T-cell (primary cell): ENCODE measurements around the gene PMVK. TPM values are rescaled to one million over a fixed set of nuclear protein-coding genes. Genes with fewer than 3 reads are reported as not detected.

ENCODE experiments used
- ATAC-seq, 4 experiments: fragments of 200-7000 bp in 3 of 4; fragments of 150-1000 bp in 1 of 4; cut with Tn5 transposase; replicated peaks in 1 of 4; 1 replicate in 3 of 4; 2 replicates in 1 of 4; pipeline ENCODE4 v1.10.0; 2021; ENCODE audit warnings: moderate library complexity in 3 of 4, mild to moderate bottlenecking in 2 of 4, moderate number of reproducible peaks in 1 of 4
- CTCF ChIA-PET, 2 donors: fragments of 300-600 bp; sonication (Branson Sonifier 250); formaldehyde crosslinking; loops; one replicate each; lab custom pipeline; 2022; ENCODE audit warnings: antibody characterized with exemption in 2 of 2; lab: Charles Lee
- POLR2A ChIA-PET, 2 donors: fragments of 300-600 bp; sonication (Branson Sonifier 250); formaldehyde crosslinking; loops; one replicate each; lab custom pipeline; 2022; ENCODE audit warnings: antibody characterized with exemption in 2 of 2; lab: Charles Lee
- DNase-seq, 35 experiments: peaks; one replicate each; pipeline versions ENCODE4 v3.0.0 to v3.0.0-alpha.2; 2013 to 2023
- H3K27ac ChIP-seq: one replicate; pipeline ENCODE4 v1.5.1; 2013; ENCODE audit warnings: low read length
- H3K27me3 ChIP-seq, 2 experiments: replicated peaks in 1 of 2; 1 replicate in 1 of 2; 2 replicates in 1 of 2; pipeline versions ENCODE4 v1.6.1 to v1.7.0; 2013; ENCODE audit warnings: low read length in 1 of 2, mixed read lengths in 1 of 2; ENCODE audit not compliant: control insufficient read depth in 2 of 2, insufficient read depth in 2 of 2; ENCODE audit errors: extremely low read depth in 1 of 2
- H3K36me3 ChIP-seq, 2 donors: 1 replicate in 1 of 2; 2 replicates in 1 of 2; pipeline versions ENCODE4 v1.6.1 to v1.7.0; 2013; ENCODE audit warnings: low read length in 1 of 2; ENCODE audit not compliant: control insufficient read depth in 2 of 2, insufficient read depth in 1 of 2; ENCODE audit errors: extremely low read depth in 1 of 2
- H3K4me1 ChIP-seq, 2 experiments: 1 replicate in 1 of 2; 2 replicates in 1 of 2; pipeline versions ENCODE4 v1.6.1 to v1.7.0; 2013; ENCODE audit warnings: low read length in 2 of 2, mixed read lengths in 1 of 2; ENCODE audit not compliant: insufficient read depth in 2 of 2, control insufficient read depth in 1 of 2; ENCODE audit errors: extremely low read depth in 1 of 2
- H3K4me3 ChIP-seq, 2 donors: 1 replicate in 1 of 2; 2 replicates in 1 of 2; pipeline versions ENCODE4 v1.5.1 to v1.7.0; 2013; ENCODE audit warnings: mild to moderate bottlenecking in 2 of 2, low read length in 1 of 2, moderate library complexity in 1 of 2; ENCODE audit not compliant: control insufficient read depth in 1 of 2; ENCODE audit errors: extremely low read depth in 1 of 2
- H3K9me3 ChIP-seq: 2 replicates; pipeline ENCODE4 v1.7.0; 2013
- H3K27ac Mint-ChIP-seq, 2 donors: one replicate each; pipeline ENCODE4 v1.8.0; 2020 to 2021; ENCODE audit warnings: mild to moderate bottlenecking in 2 of 2, mixed read lengths in 2 of 2
- H3K27me3 Mint-ChIP-seq, 2 donors: one replicate each; pipeline ENCODE4 v1.8.0; 2021 to 2022; ENCODE audit warnings: mixed read lengths in 2 of 2
- H3K36me3 Mint-ChIP-seq: one replicate; pipeline ENCODE4 v1.8.0; 2021; ENCODE audit warnings: mixed read lengths
- H3K4me1 Mint-ChIP-seq, 3 donors: one replicate each; pipeline ENCODE4 v1.8.0; 2020 to 2022; ENCODE audit warnings: mixed read lengths in 3 of 3, mild to moderate bottlenecking in 1 of 3
- H3K4me3 Mint-ChIP-seq, 3 donors: one replicate each; pipeline ENCODE4 v1.8.0; 2020 to 2022; ENCODE audit warnings: mild to moderate bottlenecking in 3 of 3, mixed read lengths in 3 of 3, moderate library complexity in 3 of 3
- H3K9me3 Mint-ChIP-seq, 3 donors: one replicate each; pipeline ENCODE4 v1.8.0; 2020 to 2022; ENCODE audit warnings: mixed read lengths in 3 of 3
- WGBS: methylation state at CpG from one replicate; pipeline ENCODE4 v1.1.5; 2013; ENCODE audit warnings: missing lambda C conversion rate; ENCODE audit not compliant: insufficient coverage; 5-methylcytosine and 5-hydroxymethylcytosine counted together
- total RNA-seq, 35 experiments: library from RNA in 6 of 35; stranded (reverse) in 6 of 35; fragments of 120-200 nt in 1 of 35; gene quantifications; one replicate each; pipeline versions ENCODE4 v1.2.1 to v1.2.4 and lab custom pipeline; 2013 to 2026

PMVK gene
- total RNA-seq, 5 donors from 2014 or later (not counting 1 experiment from before 2014, with no cell fraction given) = 12.6 to 24.9 (median 22.4) TPM

DNA sequence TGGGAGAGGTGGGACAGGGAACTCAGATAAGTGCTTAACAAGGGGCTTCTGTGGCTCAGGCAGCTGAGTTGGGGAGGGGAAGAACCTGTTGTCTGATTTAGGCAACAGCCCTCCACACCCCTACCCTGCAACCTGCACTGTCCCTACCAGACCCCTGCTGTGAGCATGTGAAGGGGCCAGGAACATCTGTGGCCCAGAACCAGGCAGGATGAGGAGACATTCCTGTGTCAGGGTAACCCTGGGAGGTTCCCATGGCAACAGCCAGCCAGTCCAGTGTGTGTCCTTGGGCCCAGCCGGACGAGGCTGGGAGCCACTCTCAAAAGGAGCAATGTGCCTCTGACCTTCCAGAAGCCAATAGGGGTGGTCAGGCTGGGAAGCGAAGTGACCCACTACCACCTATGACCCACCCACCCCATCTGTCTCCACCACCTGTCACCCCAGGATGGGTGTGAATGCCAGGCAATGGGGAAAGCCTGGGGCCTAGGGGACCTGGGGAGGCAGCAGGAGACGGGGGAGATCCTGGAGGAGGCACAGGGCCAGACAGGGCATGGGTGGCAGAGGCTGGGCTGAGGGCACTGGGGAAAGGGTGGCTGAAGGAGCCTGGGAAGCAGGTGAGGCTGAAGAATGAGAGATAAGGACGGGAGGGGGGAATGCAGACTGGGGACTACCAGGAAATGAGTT is 5.0 kb upstream of the PMVK start:
- no peak for ATAC-seq
- ChIA-PET CTCF (no interaction called here), POLR2A (no interaction called here)
- Mint-ChIP-seq H3K4me3 (peak overlapping the region in 1 of 3 donors; percentile 61), H3K4me1 (peaks cover 64 to 80% (median 70%) of the 10 kb centered on the region in 3 donors), H3K27ac (peak overlapping the region; percentile 89 to 91), H3K36me3 (peaks cover 5% of the 10 kb centered on the region), H3K9me3 (no peaks in the 10 kb centered on the region), H3K27me3 (no peaks in the 10 kb centered on the region)
- H3K36me3 ChIP-seq = peaks cover 17 to 25% of the 10 kb centered on the region in 2 donors
- H3K9me3 ChIP-seq = no peaks in the 10 kb centered on the region
- peaks cover 18 to 80% of the 10 kb centered on the region in 2 experiments for H3K4me1 ChIP-seq
- H3K27me3 ChIP-seq = no peaks in the 10 kb centered on the region
- H3K27ac ChIP-seq = peak overlapping the region; percentile 93
- no peak overlapping the region for H3K4me3 ChIP-seq
- 75% methylated on average over 2 of the region's 5 CpGs for WGBS
- DNase-seq = no peak

DNA sequence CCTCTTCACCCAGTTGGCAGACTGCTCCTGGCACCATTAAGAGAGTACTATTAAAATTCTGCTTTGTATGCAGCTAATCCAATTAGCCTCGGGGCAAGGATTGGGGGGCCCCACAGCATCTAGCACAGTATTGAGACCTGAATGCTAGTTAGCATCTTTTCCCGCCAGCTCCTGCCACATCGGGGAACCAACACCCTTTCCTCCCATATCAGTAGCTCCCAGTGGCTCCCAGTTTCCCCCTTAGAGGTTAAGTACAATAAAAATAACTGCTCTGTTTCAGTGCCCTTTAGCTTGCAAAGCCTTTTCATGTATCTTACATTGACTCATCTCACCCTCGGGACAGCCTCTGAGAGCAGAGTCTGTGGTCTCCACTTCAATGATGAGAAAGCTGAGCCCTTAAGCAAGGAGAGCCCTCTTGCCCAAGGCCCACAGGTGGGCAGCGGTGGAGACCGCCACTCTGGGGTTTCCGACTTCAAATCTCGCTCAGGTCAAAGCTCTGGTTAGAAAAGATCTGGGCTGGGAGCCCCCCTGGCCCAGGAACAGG is 4.2 kb upstream of the PMVK start:
- H3K4me3 Mint-ChIP-seq = peak overlapping the region in 1 of 3 donors; percentile 61

GRCh38 chr1:154940213-154940560 is 3.7 kb upstream of the PMVK start:
- ATAC-seq = no peak
- ChIA-PET CTCF (interaction anchor here (0.6 to 1.4 kb wide), 3 partner anchors 15 to 1670 kb away, joined by 3 to 8 read pairs (median 4); partner anchors contain the start of gene PBXIP1 (in 1 of the 2)), POLR2A (interaction anchor here (0.7 to 1.1 kb wide), 5 partner anchors 15 to 311 kb away, joined by 3 to 6 read pairs (median 4); partner anchors contain the start of gene PBXIP1 (in 2 of the 2))
- Mint-ChIP-seq H3K4me3 (peak overlapping the region in 1 of 3 donors; percentile 61), H3K27me3 (no peaks in the 10 kb centered on the region), H3K27ac (peak overlapping the region; percentile 88 to 89), H3K36me3 (no peaks in the 10 kb centered on the region), H3K9me3 (no peaks in the 10 kb centered on the region), H3K4me1 (peaks cover 75 to 82% (median 82%) of the 10 kb centered on the region in 3 donors)
- peaks cover 27 to 85% of the 10 kb centered on the region in 2 experiments for H3K4me1 ChIP-seq
- H3K4me3 ChIP-seq = peak overlapping the region in 1 of 2 donors; percentile 5
- DNase-seq = no peak
- H3K27me3 ChIP-seq = no peaks in the 10 kb centered on the region
- no peak overlapping the region for H3K27ac ChIP-seq
- H3K36me3 ChIP-seq = peaks cover 7 to 12% of the 10 kb centered on the region in 2 donors
- 60% methylated on average over 1 of the region's 1 CpG for WGBS
- no peaks in the 10 kb centered on the region for H3K9me3 ChIP-seq

More for the DNA sequence above, 4.2 kb upstream of the PMVK start:
- Mint-ChIP-seq H3K27me3 (no peaks in the 10 kb centered on the region), H3K27ac (peak overlapping the region; percentile 88 to 89), H3K9me3 (no peaks in the 10 kb centered on the region), H3K36me3 (no peaks in the 10 kb centered on the region), H3K4me1 (peaks cover 70 to 80% (median 77%) of the 10 kb centered on the region in 3 donors)
- 54% methylated on average over 4 of the region's 8 CpGs for WGBS
- Histone ChIP-seq H3K4me3 (no peak overlapping the region), H3K9me3 (no peaks in the 10 kb centered on the region), H3K36me3 (peaks cover 11 to 18% of the 10 kb centered on the region in 2 donors), H3K27me3 (no peaks in the 10 kb centered on the region), H3K27ac (peak overlapping the region; percentile 93), H3K4me1 (peaks cover 24 to 86% of the 10 kb centered on the region in 2 experiments)
- ATAC-seq = no peak
- CTCF ChIA-PET = interaction anchor here in 1 of 2 donors (0.6 to 1.4 kb wide), 2 partner anchors 15 to 34 kb away, joined by 3 to 4 read pairs; partner anchors contain the start of gene PBXIP1
- no peak for DNase-seq
- POLR2A ChIA-PET = interaction anchor here (1.0 to 1.1 kb wide), 2 partner anchors 15 kb away, joined by 3 to 6 read pairs; partner anchors contain the start of gene PBXIP1 (in 2 of the 2)

DNA sequence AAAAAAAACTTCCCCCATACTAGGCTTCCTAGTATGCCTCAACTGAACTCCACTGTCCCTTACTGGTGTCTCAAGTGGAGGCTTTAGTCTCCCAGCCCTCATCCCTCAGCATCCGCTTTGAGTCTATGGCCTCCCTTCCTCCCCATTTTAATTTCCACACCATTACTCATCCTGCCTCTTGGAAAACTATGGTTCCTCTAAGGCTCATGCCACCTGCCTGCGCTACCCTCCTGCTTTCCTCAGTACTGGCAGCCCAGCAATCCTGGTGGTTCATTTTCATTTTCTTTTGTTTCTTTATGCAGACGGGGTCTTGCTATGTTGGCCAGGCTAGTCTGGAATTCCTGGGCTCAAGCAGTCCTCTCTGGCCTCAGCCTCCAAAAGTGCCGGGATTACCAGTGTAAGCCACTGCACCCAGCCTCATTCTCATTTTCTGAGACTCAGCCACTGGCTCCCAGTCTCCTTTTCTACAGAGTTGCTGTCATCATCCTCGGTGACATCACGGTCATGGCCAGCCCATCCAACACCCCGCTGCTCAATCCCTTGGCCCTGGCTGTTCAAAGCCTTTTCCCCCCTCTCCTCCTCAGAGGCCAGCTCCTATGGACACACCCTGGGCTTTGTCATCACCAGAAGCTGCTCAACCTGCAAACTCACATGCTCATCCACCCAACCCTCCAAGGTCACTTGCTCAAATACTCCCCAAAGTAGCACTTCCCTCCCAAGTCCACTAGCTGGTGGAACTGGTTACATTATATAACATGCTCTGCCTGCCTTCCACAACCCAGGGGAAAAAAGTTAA is 2.3 kb upstream of the PMVK start:
- no peaks in the 10 kb centered on the region for H3K36me3 Mint-ChIP-seq
- no peaks in the 10 kb centered on the region for H3K9me3 Mint-ChIP-seq
- DNase-seq (no peak), ATAC-seq (no peak)
- Histone ChIP-seq H3K4me3 (no peak overlapping the region), H3K4me1 (peaks cover 28 to 77% of the 10 kb centered on the region in 2 experiments), H3K27ac (peak overlapping the region; percentile 97), H3K9me3 (no peaks in the 10 kb centered on the region), H3K27me3 (no peaks in the 10 kb centered on the region), H3K36me3 (no peaks in the 10 kb centered on the region)
- peak overlapping the region; percentile 36 to 97 (median 55) for H3K4me3 Mint-ChIP-seq
- H3K27me3 Mint-ChIP-seq = no peaks in the 10 kb centered on the region
- ChIA-PET CTCF (interaction anchor here in 1 of 2 donors (1.1 kb wide), 1 partner anchor 81 kb away, joined by 5 read pairs; no protein-coding TSS in a partner anchor), POLR2A (interaction anchor here (0.6 to 1.2 kb wide), 3 partner anchors 17 to 32 kb away, joined by 3 to 6 read pairs (median 3); partner anchors contain the start of genes PBXIP1 (in 1 of the 2) and SHC1 (in 1 of the 2))
- peak overlapping the region; percentile 90 to 97 for H3K27ac Mint-ChIP-seq
- H3K4me1 Mint-ChIP-seq = peaks cover 72 to 81% (median 79%) of the 10 kb centered on the region in 3 donors
- 100% methylated on average over 7 of the region's 7 CpGs for WGBS

GRCh38 chr1:154937988-154938386 is 1.5 kb upstream of the PMVK start:
- peaks cover 28 to 69% of the 10 kb centered on the region in 2 experiments for H3K4me1 ChIP-seq
- no peak for ATAC-seq

More at GRCh38 chr1:154937988-154938386, 1.5 kb upstream of the PMVK start:
- POLR2A ChIA-PET = interaction anchor here (0.8 to 1.2 kb wide), 3 partner anchors 18 to 333 kb away, joined by 3 to 7 read pairs (median 6); partner anchors contain the start of gene PBXIP1 (in 1 of the 2)
- H3K9me3 Mint-ChIP-seq = no peaks in the 10 kb centered on the region
- Histone ChIP-seq H3K4me3 (peak overlapping the region; percentile 75 to 96), H3K27me3 (no peaks in the 10 kb centered on the region), H3K36me3 (no peaks in the 10 kb centered on the region), H3K9me3 (no peaks in the 10 kb centered on the region), H3K27ac (peak overlapping the region; percentile 97)
- DNase-seq = no peak
- 69% methylated on average over 5 of the region's 8 CpGs for WGBS
- H3K27me3 Mint-ChIP-seq = no peaks in the 10 kb centered on the region
- H3K27ac Mint-ChIP-seq = peak overlapping the region; percentile 97 to 99
- peaks cover 64 to 74% (median 70%) of the 10 kb centered on the region in 3 donors for H3K4me1 Mint-ChIP-seq
- no peaks in the 10 kb centered on the region for H3K36me3 Mint-ChIP-seq
- H3K4me3 Mint-ChIP-seq = peak overlapping the region; percentile 96 to 98 (median 97)
- CTCF ChIA-PET = interaction anchor here (0.6 to 1.2 kb wide), 5 partner anchors 14 to 332 kb away, joined by 3 to 5 read pairs (median 3); partner anchors contain the start of gene FLAD1 (in 1 of the 2)
